ENCODE measurements around the gene CEP104.

DNA sequence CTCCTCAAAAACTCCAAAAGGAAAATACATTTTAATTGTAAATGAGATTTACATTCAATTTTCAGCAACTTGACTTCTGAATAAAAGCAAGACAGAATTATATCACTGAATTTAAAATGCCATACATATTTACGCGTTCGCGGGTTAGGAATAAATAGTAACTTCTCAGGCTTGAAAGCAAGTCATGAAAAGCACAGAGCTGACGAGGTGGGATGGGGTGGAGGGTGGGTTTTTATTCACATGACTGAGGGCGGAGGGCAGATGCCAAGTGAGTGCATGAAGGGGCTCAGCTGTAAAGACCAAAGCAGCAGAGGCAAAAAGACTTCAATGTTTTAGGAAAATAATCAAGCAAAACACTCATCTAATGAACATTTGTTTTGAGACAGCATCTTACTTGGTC is 5.7 kb downstream of the CEP104 start:
- TF ChIP-seq, protein P1, sequence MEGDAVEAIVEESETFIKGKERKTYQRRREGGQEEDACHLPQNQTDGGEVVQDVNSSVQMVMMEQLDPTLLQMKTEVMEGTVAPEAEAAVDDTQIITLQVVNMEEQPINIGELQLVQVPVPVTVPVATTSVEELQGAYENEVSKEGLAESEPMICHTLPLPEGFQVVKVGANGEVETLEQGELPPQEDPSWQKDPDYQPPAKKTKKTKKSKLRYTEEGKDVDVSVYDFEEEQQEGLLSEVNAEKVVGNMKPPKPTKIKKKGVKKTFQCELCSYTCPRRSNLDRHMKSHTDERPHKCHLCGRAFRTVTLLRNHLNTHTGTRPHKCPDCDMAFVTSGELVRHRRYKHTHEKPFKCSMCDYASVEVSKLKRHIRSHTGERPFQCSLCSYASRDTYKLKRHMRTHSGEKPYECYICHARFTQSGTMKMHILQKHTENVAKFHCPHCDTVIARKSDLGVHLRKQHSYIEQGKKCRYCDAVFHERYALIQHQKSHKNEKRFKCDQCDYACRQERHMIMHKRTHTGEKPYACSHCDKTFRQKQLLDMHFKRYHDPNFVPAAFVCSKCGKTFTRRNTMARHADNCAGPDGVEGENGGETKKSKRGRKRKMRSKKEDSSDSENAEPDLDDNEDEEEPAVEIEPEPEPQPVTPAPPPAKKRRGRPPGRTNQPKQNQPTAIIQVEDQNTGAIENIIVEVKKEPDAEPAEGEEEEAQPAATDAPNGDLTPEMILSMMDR (IDR thresholded peaks at IDR 0.05; ENCODE audit: low read depth, low read length, missing input control), result no peak
- no peak for TF ChIP-seq SP1 (IDR thresholded peaks at IDR 0.05)
- no peak for TF ChIP-seq JUND (IDR thresholded peaks at IDR 0.05)
- TF ChIP-seq, protein P2, sequence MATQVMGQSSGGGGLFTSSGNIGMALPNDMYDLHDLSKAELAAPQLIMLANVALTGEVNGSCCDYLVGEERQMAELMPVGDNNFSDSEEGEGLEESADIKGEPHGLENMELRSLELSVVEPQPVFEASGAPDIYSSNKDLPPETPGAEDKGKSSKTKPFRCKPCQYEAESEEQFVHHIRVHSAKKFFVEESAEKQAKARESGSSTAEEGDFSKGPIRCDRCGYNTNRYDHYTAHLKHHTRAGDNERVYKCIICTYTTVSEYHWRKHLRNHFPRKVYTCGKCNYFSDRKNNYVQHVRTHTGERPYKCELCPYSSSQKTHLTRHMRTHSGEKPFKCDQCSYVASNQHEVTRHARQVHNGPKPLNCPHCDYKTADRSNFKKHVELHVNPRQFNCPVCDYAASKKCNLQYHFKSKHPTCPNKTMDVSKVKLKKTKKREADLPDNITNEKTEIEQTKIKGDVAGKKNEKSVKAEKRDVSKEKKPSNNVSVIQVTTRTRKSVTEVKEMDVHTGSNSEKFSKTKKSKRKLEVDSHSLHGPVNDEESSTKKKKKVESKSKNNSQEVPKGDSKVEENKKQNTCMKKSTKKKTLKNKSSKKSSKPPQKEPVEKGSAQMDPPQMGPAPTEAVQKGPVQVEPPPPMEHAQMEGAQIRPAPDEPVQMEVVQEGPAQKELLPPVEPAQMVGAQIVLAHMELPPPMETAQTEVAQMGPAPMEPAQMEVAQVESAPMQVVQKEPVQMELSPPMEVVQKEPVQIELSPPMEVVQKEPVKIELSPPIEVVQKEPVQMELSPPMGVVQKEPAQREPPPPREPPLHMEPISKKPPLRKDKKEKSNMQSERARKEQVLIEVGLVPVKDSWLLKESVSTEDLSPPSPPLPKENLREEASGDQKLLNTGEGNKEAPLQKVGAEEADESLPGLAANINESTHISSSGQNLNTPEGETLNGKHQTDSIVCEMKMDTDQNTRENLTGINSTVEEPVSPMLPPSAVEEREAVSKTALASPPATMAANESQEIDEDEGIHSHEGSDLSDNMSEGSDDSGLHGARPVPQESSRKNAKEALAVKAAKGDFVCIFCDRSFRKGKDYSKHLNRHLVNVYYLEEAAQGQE (IDR thresholded peaks at IDR 0.05), result no peak
- no peak for TF ChIP-seq GABPA (IDR thresholded peaks at IDR 0.05 in 1 of 2, conservative IDR thresholded peaks at IDR 0.05 in 1 of 2)
- TF ChIP-seq RAD21 (IDR thresholded peaks at IDR 0.05), result no peak
- TF ChIP-seq, protein P3, sequence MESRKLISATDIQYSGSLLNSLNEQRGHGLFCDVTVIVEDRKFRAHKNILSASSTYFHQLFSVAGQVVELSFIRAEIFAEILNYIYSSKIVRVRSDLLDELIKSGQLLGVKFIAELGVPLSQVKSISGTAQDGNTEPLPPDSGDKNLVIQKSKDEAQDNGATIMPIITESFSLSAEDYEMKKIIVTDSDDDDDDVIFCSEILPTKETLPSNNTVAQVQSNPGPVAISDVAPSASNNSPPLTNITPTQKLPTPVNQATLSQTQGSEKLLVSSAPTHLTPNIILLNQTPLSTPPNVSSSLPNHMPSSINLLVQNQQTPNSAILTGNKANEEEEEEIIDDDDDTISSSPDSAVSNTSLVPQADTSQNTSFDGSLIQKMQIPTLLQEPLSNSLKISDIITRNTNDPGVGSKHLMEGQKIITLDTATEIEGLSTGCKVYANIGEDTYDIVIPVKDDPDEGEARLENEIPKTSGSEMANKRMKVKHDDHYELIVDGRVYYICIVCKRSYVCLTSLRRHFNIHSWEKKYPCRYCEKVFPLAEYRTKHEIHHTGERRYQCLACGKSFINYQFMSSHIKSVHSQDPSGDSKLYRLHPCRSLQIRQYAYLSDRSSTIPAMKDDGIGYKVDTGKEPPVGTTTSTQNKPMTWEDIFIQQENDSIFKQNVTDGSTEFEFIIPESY (IDR thresholded peaks at IDR 0.05), result no peak
- TF ChIP-seq, protein P4, sequence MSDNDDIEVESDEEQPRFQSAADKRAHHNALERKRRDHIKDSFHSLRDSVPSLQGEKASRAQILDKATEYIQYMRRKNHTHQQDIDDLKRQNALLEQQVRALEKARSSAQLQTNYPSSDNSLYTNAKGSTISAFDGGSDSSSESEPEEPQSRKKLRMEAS (IDR thresholded peaks at IDR 0.05), result no peak
- no peak for TF ChIP-seq EGR1 (IDR thresholded peaks at IDR 0.05; ENCODE audit: low read depth in 2 of 2)

Measured in liver (tissue), 3 donors.